ENCODE data around the gene TSPO2. TPM values are rescaled to one million over a fixed set of nuclear protein-coding genes. Genes with fewer than 3 reads are reported as not detected.

TSPO2 gene
- total and polyA plus RNA-seq, 2 of the 8 experiments (the other 6 are each of a cell fraction or from before 2014, with no cell fraction given), result not detected

DNA sequence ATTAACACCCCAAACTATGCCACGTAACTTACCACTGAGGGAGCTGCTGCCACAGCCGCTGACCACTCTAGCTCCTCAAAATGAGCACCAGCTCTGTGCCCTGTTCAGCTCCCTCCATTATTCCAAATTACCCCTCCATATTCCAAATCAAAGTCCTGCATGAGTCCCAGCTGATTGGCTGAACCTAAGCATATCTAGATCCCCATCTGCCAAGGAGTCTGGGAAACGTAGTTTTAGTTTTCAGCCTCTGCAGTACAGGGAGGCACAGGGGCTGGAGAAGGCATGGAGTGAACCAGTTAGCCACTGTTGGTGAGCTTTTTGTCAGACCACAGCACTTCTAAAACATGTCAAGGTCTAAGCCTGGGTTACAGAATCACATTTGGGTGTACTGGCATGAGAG is 19.2 kb upstream of the TSPO2 start:
- Histone ChIP-seq H3K23ac (ENCODE audit: insufficient read length) (no peak overlapping the region), H3K4me3 (ENCODE audit: extremely low read depth in 1 of 4, insufficient read depth in 2 of 4, low read depth in 3 of 4, low read length in 4 of 4) (no peak overlapping the region), H3K27ac (ENCODE audit: low read depth, low read length) (no peak overlapping the region), H3K9ac (replicated peaks in 1 of 4; ENCODE audit: extremely low read depth in 1 of 4, low read depth in 3 of 4, low read length in 3 of 4) (no peak overlapping the region), H4K8ac (ENCODE audit: extremely low read depth, insufficient read depth, low read length) (no peak overlapping the region), H3K18ac (ENCODE audit: extremely low read depth, low read length) (no peak overlapping the region), H3K4me1 (replicated peaks in 1 of 4; ENCODE audit: control insufficient read depth in 3 of 4, insufficient read depth in 4 of 4, low read length in 3 of 4) (peaks cover 0 to under 1% (median 0%) of the 10 kb centered on the region in 4 experiments; a peak in 2 of 7 replicates), H3K9me3 (ENCODE audit: insufficient read depth in 2 of 2, low read depth in 1 of 2, low read length in 1 of 2) (no peaks in the 10 kb centered on the region), H3K79me2 (ENCODE audit: control insufficient read depth in 1 of 2, insufficient read depth in 2 of 2, low read length in 2 of 2) (no peaks in the 10 kb centered on the region), H3K14ac (ENCODE audit: insufficient read length) (no peak overlapping the region), H2BK120ac (replicated peaks; ENCODE audit: low read depth, low read length) (no peak overlapping the region), H4K91ac (replicated peaks; ENCODE audit: insufficient read length, low read length) (no peak overlapping the region), H3K36me3 (ENCODE audit: control insufficient read depth in 2 of 4, insufficient read depth in 4 of 4, low read length in 3 of 4) (no peaks in the 10 kb centered on the region), H2BK5ac (ENCODE audit: low read depth, low read length) (no peak overlapping the region), H4K20me1 (replicated peaks in 1 of 2; ENCODE audit: control insufficient read depth in 1 of 2, insufficient read depth in 2 of 2, low read length in 2 of 2) (no peaks in the 10 kb centered on the region), H3K23me2 (ENCODE audit: low read depth, low read length) (peaks cover 7% of the 10 kb centered on the region), H2AFZ (ENCODE audit: low read length) (no peak overlapping the region), H3K4ac (replicated peaks; ENCODE audit: insufficient read length, low read depth, low read length) (no peak overlapping the region), H2BK12ac (ENCODE audit: low read depth, low read length) (no peak overlapping the region), H3K27me3 (replicated peaks in 1 of 4; ENCODE audit: control insufficient read depth in 3 of 4, extremely low read depth in 1 of 4, insufficient read depth in 3 of 4, low read length in 3 of 4) (no peaks in the 10 kb centered on the region), H2BK15ac (ENCODE audit: low read length) (no peak overlapping the region), H4K5ac (ENCODE audit: insufficient read length, low read depth, low read length) (no peak overlapping the region), H2BK20ac (ENCODE audit: low read length) (no peak overlapping the region), H3K79me1 (ENCODE audit: low read depth, low read length) (no peaks in the 10 kb centered on the region), H3K56ac (replicated peaks; ENCODE audit: insufficient read length, low read depth, low read length) (no peak overlapping the region), H2AK5ac (ENCODE audit: low read depth, low read length) (no peak overlapping the region), H3K4me2 (ENCODE audit: insufficient read depth in 1 of 2, low read depth in 2 of 2, low read length in 2 of 2) (no peak overlapping the region)
- WGBS, 2 experiments (ENCODE audit: extremely low coverage in 1 of 2, insufficient coverage in 1 of 2, insufficient read length in 1 of 2, insufficient replicate concordance in 2 of 2, low coverage in 1 of 2, low lambda C conversion rate in 2 of 2, missing lambda C conversion rate in 1 of 2), result 90% methylated on average over 3 of the region's 3 CpGs; no CpG with 5 or more reads in 1 of the 2 experiments
- FAIRE-seq (no peak), DNase-seq (ENCODE audit: low read depth in 1 of 2, low spot score in 2 of 2) (no peak)
- POLR2A ChIA-PET (ENCODE audit: partially characterized antibody), result no interaction called here
- TF ChIP-seq RNF2 (IDR thresholded peaks at IDR 0.05; ENCODE audit: borderline replicate concordance, low read depth, low read length, missing control alignments, poor library complexity, severe bottlenecking) (no peak), SIX5 (IDR thresholded peaks at IDR 0.05; ENCODE audit: low read depth, low read length) (0 out of 2 replicates have a peak, but pooled peaks have one; percentile 6), TCF12 (IDR thresholded peaks at IDR 0.05; ENCODE audit: low read depth, low read length) (no peak)
- CTCF ChIA-PET (ENCODE audit: partially characterized antibody), result interaction anchor here (0.6 to 11.8 kb wide), 11 partner anchors 8 to 485 kb away, joined by 3 to 199 read pairs (median 5); partner anchors contain the start of gene UNC5CL

Data from H1 (cell line).